Activated naive CD8-positive, alpha-beta T cell (primary cell): ENCODE measurements around the gene SUSD3.
"Not testable (repeated sequence)": the region's sequence is repeated elsewhere in the genome, so short reads cannot be mapped to it uniquely, and the experiment has no call there.

Source experiments
- H3K27ac Mint-ChIP-seq: one replicate; pipeline ENCODE4 v1.8.0; 2021; ENCODE audit warnings: mixed read lengths
- H3K27me3 Mint-ChIP-seq: one replicate; pipeline ENCODE4 v1.8.0; 2021; ENCODE audit warnings: mixed read lengths
- H3K36me3 Mint-ChIP-seq: one replicate; pipeline ENCODE4 v1.8.0; 2021; ENCODE audit warnings: mixed read lengths
- H3K4me1 Mint-ChIP-seq: one replicate; pipeline ENCODE4 v1.8.0; 2021; ENCODE audit warnings: low read depth, mixed read lengths
- H3K4me3 Mint-ChIP-seq: one replicate; pipeline ENCODE4 v1.8.0; 2021; ENCODE audit warnings: mild to moderate bottlenecking, mixed read lengths
- H3K9me3 Mint-ChIP-seq: one replicate; pipeline ENCODE4 v1.8.0; 2021; ENCODE audit warnings: low read depth, mixed read lengths

SUSD3 gene

GRCh38 chr9:93111001-93111370 lies 52.5 kb downstream of the SUSD3 start:
- H3K9me3 Mint-ChIP-seq, result no peaks in the 10 kb centered on the region
- H3K4me1 Mint-ChIP-seq, result peaks cover 30% of the 10 kb centered on the region
- no peak overlapping the region for H3K4me3 Mint-ChIP-seq
- no peaks in the 10 kb centered on the region for H3K27me3 Mint-ChIP-seq
- H3K36me3 Mint-ChIP-seq, result peaks cover 8% of the 10 kb centered on the region
- no peak overlapping the region for H3K27ac Mint-ChIP-seq

- no peaks in the 10 kb centered on the region for H3K27me3 Mint-ChIP-seq
- H3K4me1 Mint-ChIP-seq, result peaks cover 26% of the 10 kb centered on the region
- H3K27ac Mint-ChIP-seq, result no peak overlapping the region
- peaks cover 8% of the 10 kb centered on the region for H3K36me3 Mint-ChIP-seq
- H3K4me3 Mint-ChIP-seq, result no peak overlapping the region
- H3K9me3 Mint-ChIP-seq, result no peaks in the 10 kb centered on the region
These were observed 53.0 kb downstream of the SUSD3 start for GRCh38 chr9:93111371-93112115.

- H3K4me3 Mint-ChIP-seq, result no peak overlapping the region
- no peaks in the 10 kb centered on the region for H3K9me3 Mint-ChIP-seq
- H3K27ac Mint-ChIP-seq, result no peak overlapping the region
- H3K36me3 Mint-ChIP-seq, result peaks cover 8% of the 10 kb centered on the region
- H3K27me3 Mint-ChIP-seq, result no peaks in the 10 kb centered on the region
- peaks cover 21% of the 10 kb centered on the region for H3K4me1 Mint-ChIP-seq
These were observed 53.8 kb downstream of the SUSD3 start for GRCh38 chr9:93112116-93112863.

- no peaks in the 10 kb centered on the region for H3K27me3 Mint-ChIP-seq
- H3K4me1 Mint-ChIP-seq, result peaks cover 16% of the 10 kb centered on the region
- H3K9me3 Mint-ChIP-seq, result no peaks in the 10 kb centered on the region
- no peak overlapping the region for H3K27ac Mint-ChIP-seq
- no peak overlapping the region for H3K4me3 Mint-ChIP-seq
- peaks cover 6% of the 10 kb centered on the region for H3K36me3 Mint-ChIP-seq
These were observed 54.4 kb downstream of the SUSD3 start for GRCh38 chr9:93112864-93113389.

- Mint-ChIP-seq H3K4me1 (peaks cover 8% of the 10 kb centered on the region), H3K4me3 (no peak overlapping the region)
These were observed 55.9 kb downstream of the SUSD3 start for GRCh38 chr9:93114169-93114983.

GRCh38 chr9:93114984-93115335 lies 56.5 kb downstream of the SUSD3 start:
- Mint-ChIP-seq H3K4me3 (no peak overlapping the region), H3K36me3 (peaks cover 2% of the 10 kb centered on the region), H3K9me3 (no peaks in the 10 kb centered on the region), H3K27me3 (no peaks in the 10 kb centered on the region), H3K27ac (no peak overlapping the region), H3K4me1 (peaks cover 14% of the 10 kb centered on the region)

More at GRCh38 chr9:93114169-93114983, 55.9 kb downstream of the SUSD3 start:
- H3K27me3 Mint-ChIP-seq, result no peaks in the 10 kb centered on the region
- no peak overlapping the region for H3K27ac Mint-ChIP-seq
- H3K9me3 Mint-ChIP-seq, result no peaks in the 10 kb centered on the region
- peaks cover 2% of the 10 kb centered on the region for H3K36me3 Mint-ChIP-seq

- H3K27ac Mint-ChIP-seq, result no peak overlapping the region
- peaks cover 2% of the 10 kb centered on the region for H3K36me3 Mint-ChIP-seq
These were observed 57.1 kb downstream of the SUSD3 start for GRCh38 chr9:93115486-93116071.

GRCh38 chr9:93116072-93116961 lies 57.8 kb downstream of the SUSD3 start:
- H3K27ac Mint-ChIP-seq, result no peak overlapping the region
- no peaks in the 10 kb centered on the region for H3K27me3 Mint-ChIP-seq
- H3K4me3 Mint-ChIP-seq, result no peak overlapping the region
- H3K36me3 Mint-ChIP-seq, result no peaks in the 10 kb centered on the region
- H3K4me1 Mint-ChIP-seq, result peaks cover 16% of the 10 kb centered on the region
- H3K9me3 Mint-ChIP-seq, result no peaks in the 10 kb centered on the region

More at GRCh38 chr9:93115486-93116071, 57.1 kb downstream of the SUSD3 start:
- Mint-ChIP-seq H3K4me3 (no peak overlapping the region), H3K9me3 (no peaks in the 10 kb centered on the region), H3K4me1 (peaks cover 19% of the 10 kb centered on the region), H3K27me3 (no peaks in the 10 kb centered on the region)

GRCh38 chr9:93117521-93117920 lies 59.0 kb downstream of the SUSD3 start:
- not testable (repeated sequence) for H3K4me3 Mint-ChIP-seq, H3K27ac Mint-ChIP-seq, H3K9me3 Mint-ChIP-seq, H3K36me3 Mint-ChIP-seq, H3K27me3 Mint-ChIP-seq
- peaks cover 16% of the 10 kb centered on the region for H3K4me1 Mint-ChIP-seq

GRCh38 chr9:93117924-93118862 lies 59.7 kb downstream of the SUSD3 start:
- Mint-ChIP-seq H3K4me1 (peaks cover 16% of the 10 kb centered on the region), H3K27ac (no peak overlapping the region), H3K4me3 (no peak overlapping the region), H3K9me3 (no peaks in the 10 kb centered on the region), H3K27me3 (no peaks in the 10 kb centered on the region), H3K36me3 (no peaks in the 10 kb centered on the region)

- Mint-ChIP-seq H3K27ac (no peak overlapping the region), H3K27me3 (no peaks in the 10 kb centered on the region), H3K36me3 (no peaks in the 10 kb centered on the region), H3K4me1 (peaks cover 18% of the 10 kb centered on the region), H3K9me3 (no peaks in the 10 kb centered on the region), H3K4me3 (no peak overlapping the region)
These were observed 60.6 kb downstream of the SUSD3 start for GRCh38 chr9:93118863-93119702.

- H3K27me3 Mint-ChIP-seq, result no peaks in the 10 kb centered on the region
- H3K36me3 Mint-ChIP-seq, result no peaks in the 10 kb centered on the region
- H3K27ac Mint-ChIP-seq, result peak overlapping the region; percentile 69
- H3K4me3 Mint-ChIP-seq, result no peak overlapping the region
- peaks cover 18% of the 10 kb centered on the region for H3K4me1 Mint-ChIP-seq
- no peaks in the 10 kb centered on the region for H3K9me3 Mint-ChIP-seq
These were observed 61.1 kb downstream of the SUSD3 start for GRCh38 chr9:93119703-93119952.
